K562 (cell line): ENCODE measurements around the gene SZT2.

Experiments
- CC2D1A ChIP-seq: fragments of 450-650 bp; IDR thresholded peaks from 2 replicates; pipeline ENCODE4 v1.6.1; 2017; ENCODE audit warnings: mild to moderate bottlenecking
- DACH1 ChIP-seq: fragments of 450-650 bp; IDR thresholded peaks from 2 replicates; pipeline ENCODE4 v1.6.1; 2018; ENCODE audit not compliant: partially characterized antibody
- NR2C2 ChIP-seq, 2 experiments: fragments of 200-800 bp in 1 of 2; sonication (Bioruptor generic) in 1 of 2; sonication (generic) in 1 of 2; formaldehyde crosslinking in 1 of 2; IDR thresholded peaks; 2 replicates each; pipeline versions ENCODE4 v1.6.1 to v1.8.0; 2016 to 2022; ENCODE audit warnings: mild to moderate bottlenecking in 1 of 2, missing compliant biosample characterization in 1 of 2, missing genetic modification characterization in 1 of 2, missing genetic modification reagents in 1 of 2
- SIX5 ChIP-seq, 2 experiments: IDR thresholded peaks; 2 replicates each; pipeline ENCODE4 v1.6.1; 2011; ENCODE audit warnings: low read length in 2 of 2, borderline replicate concordance in 1 of 2, low read depth in 1 of 2, mild to moderate bottlenecking in 1 of 2, moderate library complexity in 1 of 2; ENCODE audit not compliant: insufficient read depth in 1 of 2
- TEAD1 ChIP-seq, 2 experiments: fragments of 450-650 bp in 1 of 2; sonication (generic) in 1 of 2; formaldehyde crosslinking; IDR thresholded peaks; 2 replicates each; pipeline versions ENCODE4 v1.4.0 to v1.8.0; 2020 to 2022; ENCODE audit warnings: mild to moderate bottlenecking in 2 of 2, missing genetic modification reagents in 1 of 2
- ZNF696 ChIP-seq: fragments of 250-450 bp; sonication (Bioruptor Pico); conservative IDR thresholded peaks from 2 replicates; pipeline ENCODE4 v1.4.0; 2020; ENCODE audit warnings: mild to moderate bottlenecking, moderate library complexity

DNA sequence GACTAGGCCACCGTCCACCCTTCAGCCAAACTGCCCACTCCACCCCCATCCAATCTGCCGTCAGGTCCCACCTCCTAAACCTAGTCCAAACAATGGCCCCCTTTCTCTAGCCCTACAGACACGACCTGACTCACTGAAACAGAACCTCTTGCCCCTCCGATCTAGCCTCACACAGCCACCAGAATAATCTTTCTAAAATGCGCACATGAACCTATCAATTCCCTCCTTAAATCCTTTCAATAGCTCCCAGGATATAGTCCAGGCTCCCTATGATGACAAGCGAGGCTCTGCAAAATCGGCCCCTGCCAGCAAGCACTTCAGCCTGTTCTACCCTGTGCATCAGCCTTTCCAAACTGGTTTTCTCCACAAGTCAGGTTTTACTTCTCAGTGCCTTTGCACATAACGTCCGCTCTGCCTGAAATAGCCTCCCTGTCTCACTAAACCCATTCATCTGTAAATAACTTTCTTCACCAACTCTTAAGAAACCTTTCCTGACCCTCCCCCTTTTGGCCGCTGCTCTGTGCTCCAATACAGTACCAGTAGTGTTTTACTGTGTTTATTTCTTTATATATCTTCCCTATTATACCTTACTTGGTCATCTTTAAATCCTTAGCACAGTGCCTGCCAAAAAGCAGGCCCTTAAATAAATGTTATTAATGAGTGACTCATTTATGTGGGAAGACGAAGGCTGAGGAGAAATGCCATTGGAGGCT is 39.9 kb upstream of the SZT2 start:
- no peak for TF ChIP-seq TEAD1 (CRISPR knock-in tag; IDR thresholded peaks at IDR 0.05)
- no peak for TF ChIP-seq SIX5 (IDR thresholded peaks at IDR 0.05; ENCODE audit: borderline replicate concordance in 1 of 2, insufficient read depth in 1 of 2, low read depth in 1 of 2, low read length in 2 of 2)
- no peak for TF ChIP-seq DACH1
- TF ChIP-seq NR2C2 (CRISPR knock-in tag; IDR thresholded peaks at IDR 0.05), result no peak
- TF ChIP-seq NR2C2 (tag; IDR thresholded peaks at IDR 0.05), result no peak
- no peak for TF ChIP-seq CC2D1A
- TF ChIP-seq ZNF696 (CRISPR knock-in tag), result no peak
